SK-N-SH (cell line): Measurements from ENCODE around the gene RBM17.

Experiments used
- EP300 ChIP-seq, 2 experiments: IDR thresholded peaks; 2 replicates each; pipeline versions ENCODE4 v1.4.0 to v1.6.1; 2012; ENCODE audit warnings: borderline replicate concordance in 1 of 2, low read depth in 1 of 2, low read length in 1 of 2
- FOXM1 ChIP-seq: IDR thresholded peaks from 2 replicates; pipeline ENCODE4 v1.4.0; 2012; ENCODE audit warnings: low read depth, mild to moderate bottlenecking
- GATA2 ChIP-seq: sonication (generic); formaldehyde crosslinking; IDR thresholded peaks from 2 replicates; pipeline ENCODE4 v1.5.0; 2020; ENCODE audit warnings: mild to moderate bottlenecking, missing genetic modification reagents
- MEF2A ChIP-seq: IDR thresholded peaks from 2 replicates; pipeline ENCODE4 v1.4.0; 2012; ENCODE audit warnings: low read depth, borderline replicate concordance
- MXI1 ChIP-seq: IDR thresholded peaks from 2 replicates; pipeline ENCODE4 v1.6.1; 2012; ENCODE audit warnings: mild to moderate bottlenecking, low read depth, low read length, improper control_type of control experiment
- POLR2AphosphoS5 ChIP-seq: IDR thresholded peaks from 2 replicates; pipeline ENCODE4 v1.6.1; 2012; ENCODE audit warnings: low read depth, low read length
- RAD21 ChIP-seq: IDR thresholded peaks from 2 replicates; pipeline ENCODE4 v1.6.1; 2012; ENCODE audit warnings: mild to moderate bottlenecking, low read length
- YY1 ChIP-seq: IDR thresholded peaks from 2 replicates; pipeline ENCODE4 v1.4.0; 2012; ENCODE audit warnings: low read depth, mild to moderate bottlenecking
- TF ChIP-seq, protein P1 (sequence below): fragments of 200-600 bp; sonication (generic); IDR thresholded peaks from 2 replicates; pipeline ENCODE4 v1.6.1; 2017; ENCODE audit warnings: antibody characterized with exemption, mild to moderate bottlenecking, moderate library complexity
- TF ChIP-seq, protein P2 (sequence below): IDR thresholded peaks from 2 replicates; pipeline ENCODE4 v1.4.0; 2012; ENCODE audit warnings: low read depth

DNA sequence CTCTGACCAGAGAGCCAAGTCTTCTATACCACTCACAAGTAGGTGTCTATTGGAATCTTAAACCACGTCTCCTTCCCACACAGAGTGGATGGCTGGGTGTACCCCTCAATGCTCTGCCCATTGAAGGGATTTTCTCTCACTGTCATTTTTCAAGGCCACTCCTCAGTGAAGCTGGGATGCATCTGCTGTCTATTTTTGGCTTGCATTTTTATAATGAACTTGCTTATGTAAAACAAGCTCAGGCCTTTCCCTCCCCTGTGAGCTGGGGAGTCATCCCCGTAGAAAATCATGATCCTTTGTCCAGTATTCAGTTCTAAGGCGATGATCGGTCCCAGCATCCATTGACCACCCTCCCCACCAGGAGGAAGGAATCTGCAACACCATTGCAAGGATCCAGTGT, 9.8 kb upstream of the RBM17 start:
- TF ChIP-seq, protein P1, sequence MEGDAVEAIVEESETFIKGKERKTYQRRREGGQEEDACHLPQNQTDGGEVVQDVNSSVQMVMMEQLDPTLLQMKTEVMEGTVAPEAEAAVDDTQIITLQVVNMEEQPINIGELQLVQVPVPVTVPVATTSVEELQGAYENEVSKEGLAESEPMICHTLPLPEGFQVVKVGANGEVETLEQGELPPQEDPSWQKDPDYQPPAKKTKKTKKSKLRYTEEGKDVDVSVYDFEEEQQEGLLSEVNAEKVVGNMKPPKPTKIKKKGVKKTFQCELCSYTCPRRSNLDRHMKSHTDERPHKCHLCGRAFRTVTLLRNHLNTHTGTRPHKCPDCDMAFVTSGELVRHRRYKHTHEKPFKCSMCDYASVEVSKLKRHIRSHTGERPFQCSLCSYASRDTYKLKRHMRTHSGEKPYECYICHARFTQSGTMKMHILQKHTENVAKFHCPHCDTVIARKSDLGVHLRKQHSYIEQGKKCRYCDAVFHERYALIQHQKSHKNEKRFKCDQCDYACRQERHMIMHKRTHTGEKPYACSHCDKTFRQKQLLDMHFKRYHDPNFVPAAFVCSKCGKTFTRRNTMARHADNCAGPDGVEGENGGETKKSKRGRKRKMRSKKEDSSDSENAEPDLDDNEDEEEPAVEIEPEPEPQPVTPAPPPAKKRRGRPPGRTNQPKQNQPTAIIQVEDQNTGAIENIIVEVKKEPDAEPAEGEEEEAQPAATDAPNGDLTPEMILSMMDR = no peak
- TF ChIP-seq POLR2AphosphoS5 (no peak), YY1 (no peak), EP300 (IDR thresholded peaks at IDR 0.05; ENCODE audit: borderline replicate concordance in 1 of 2, low read depth in 1 of 2, low read length in 1 of 2) (no peak), MXI1 (no peak), MEF2A (no peak), GATA2 (CRISPR knock-in tag) (no peak), RAD21 (no peak), FOXM1 (no peak)
- TF ChIP-seq, protein P2, sequence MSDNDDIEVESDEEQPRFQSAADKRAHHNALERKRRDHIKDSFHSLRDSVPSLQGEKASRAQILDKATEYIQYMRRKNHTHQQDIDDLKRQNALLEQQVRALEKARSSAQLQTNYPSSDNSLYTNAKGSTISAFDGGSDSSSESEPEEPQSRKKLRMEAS = no peak
